ENCODE results near the gene SPEM1.

DNA sequence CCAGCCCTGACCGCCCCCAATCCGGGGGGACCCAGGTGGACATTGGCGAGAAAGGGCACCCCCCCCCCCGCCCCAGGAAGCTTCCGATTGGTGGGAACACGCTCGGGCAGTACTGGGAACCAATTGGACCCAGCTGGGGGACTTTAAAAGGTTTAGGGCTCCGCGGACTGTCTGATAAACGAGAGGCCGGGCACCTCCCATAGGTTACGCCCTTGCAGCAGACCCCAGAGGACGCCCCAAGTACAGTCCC is 16.5 kb upstream of the SPEM1 start:
- TF ChIP-seq POLR2A (IDR thresholded peaks at IDR 0.05), result no peak
- TF ChIP-seq, protein P1, sequence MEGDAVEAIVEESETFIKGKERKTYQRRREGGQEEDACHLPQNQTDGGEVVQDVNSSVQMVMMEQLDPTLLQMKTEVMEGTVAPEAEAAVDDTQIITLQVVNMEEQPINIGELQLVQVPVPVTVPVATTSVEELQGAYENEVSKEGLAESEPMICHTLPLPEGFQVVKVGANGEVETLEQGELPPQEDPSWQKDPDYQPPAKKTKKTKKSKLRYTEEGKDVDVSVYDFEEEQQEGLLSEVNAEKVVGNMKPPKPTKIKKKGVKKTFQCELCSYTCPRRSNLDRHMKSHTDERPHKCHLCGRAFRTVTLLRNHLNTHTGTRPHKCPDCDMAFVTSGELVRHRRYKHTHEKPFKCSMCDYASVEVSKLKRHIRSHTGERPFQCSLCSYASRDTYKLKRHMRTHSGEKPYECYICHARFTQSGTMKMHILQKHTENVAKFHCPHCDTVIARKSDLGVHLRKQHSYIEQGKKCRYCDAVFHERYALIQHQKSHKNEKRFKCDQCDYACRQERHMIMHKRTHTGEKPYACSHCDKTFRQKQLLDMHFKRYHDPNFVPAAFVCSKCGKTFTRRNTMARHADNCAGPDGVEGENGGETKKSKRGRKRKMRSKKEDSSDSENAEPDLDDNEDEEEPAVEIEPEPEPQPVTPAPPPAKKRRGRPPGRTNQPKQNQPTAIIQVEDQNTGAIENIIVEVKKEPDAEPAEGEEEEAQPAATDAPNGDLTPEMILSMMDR (IDR thresholded peaks at IDR 0.05), result peak in 1 of 3 donors; percentile 27
